Measurements from ENCODE around the gene MAK. TPM values are rescaled to one million over a fixed set of nuclear protein-coding genes. Genes with fewer than 3 reads are reported as not detected.

MAK gene
- total and polyA plus RNA-seq, 2 of the 13 experiments (the other 11 are each of a cell fraction or from before 2014, with no cell fraction given), result 0.04 TPM; not detected in 1

DNA sequence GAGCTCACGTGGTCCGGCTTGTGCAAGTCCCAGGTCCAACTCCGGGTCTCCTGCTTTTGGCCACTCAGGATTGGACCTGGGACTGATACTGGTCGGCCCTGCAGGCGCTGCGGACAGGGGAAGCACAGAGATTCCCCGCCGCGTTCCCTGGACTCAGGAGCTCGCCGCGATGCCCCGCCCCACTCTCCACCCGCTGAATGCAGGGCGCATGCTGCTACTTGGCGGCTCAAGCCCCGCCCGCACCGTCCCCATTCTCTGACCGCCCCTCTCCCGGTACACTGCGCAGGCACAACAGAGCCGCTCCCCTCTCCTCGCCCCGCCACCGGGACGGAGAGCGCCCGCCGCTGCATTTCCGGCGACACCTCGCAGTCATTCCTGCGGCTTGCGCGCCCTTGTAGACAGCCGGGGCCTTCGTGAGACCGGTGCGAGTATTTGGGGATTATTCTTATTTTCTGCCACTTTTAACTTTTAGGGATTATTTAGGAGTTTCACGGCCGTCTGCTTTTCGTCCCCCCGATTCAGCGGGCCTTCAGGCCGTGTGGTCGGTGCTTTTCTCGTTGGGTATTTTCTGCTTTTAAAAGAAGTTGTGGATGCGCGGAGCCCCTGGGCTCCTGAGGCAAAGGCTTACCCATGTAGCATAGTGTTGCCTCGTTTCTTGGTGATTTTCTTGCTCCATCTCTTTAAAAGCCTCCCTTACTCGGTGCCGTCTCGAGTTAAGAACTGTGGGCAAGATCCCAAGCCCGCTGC is 115.3 kb downstream of the MAK start, which contains the start of gene TMEM14C (continued):
- TF ChIP-seq, protein P1, sequence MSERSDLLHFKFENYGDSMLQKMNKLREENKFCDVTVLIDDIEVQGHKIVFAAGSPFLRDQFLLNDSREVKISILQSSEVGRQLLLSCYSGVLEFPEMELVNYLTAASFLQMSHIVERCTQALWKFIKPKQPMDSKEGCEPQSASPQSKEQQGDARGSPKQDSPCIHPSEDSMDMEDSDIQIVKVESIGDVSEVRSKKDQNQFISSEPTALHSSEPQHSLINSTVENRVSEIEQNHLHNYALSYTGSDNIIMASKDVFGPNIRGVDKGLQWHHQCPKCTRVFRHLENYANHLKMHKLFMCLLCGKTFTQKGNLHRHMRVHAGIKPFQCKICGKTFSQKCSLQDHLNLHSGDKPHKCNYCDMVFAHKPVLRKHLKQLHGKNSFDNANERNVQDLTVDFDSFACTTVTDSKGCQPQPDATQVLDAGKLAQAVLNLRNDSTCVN (CRISPR knock-in tag; IDR thresholded peaks at IDR 0.05; ENCODE audit: borderline replicate concordance), result peak; percentile 86
- TF ChIP-seq, protein P2, sequence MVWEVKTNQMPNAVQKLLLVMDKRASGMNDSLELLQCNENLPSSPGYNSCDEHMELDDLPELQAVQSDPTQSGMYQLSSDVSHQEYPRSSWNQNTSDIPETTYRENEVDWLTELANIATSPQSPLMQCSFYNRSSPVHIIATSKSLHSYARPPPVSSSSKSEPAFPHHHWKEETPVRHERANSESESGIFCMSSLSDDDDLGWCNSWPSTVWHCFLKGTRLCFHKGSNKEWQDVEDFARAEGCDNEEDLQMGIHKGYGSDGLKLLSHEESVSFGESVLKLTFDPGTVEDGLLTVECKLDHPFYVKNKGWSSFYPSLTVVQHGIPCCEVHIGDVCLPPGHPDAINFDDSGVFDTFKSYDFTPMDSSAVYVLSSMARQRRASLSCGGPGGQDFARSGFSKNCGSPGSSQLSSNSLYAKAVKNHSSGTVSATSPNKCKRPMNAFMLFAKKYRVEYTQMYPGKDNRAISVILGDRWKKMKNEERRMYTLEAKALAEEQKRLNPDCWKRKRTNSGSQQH (CRISPR knock-in tag; IDR thresholded peaks at IDR 0.05; ENCODE audit: low read depth), result peak; percentile 6; the same call in 1 of the 2 replicates
- TF ChIP-seq KDM5B (CRISPR knock-in tag; IDR thresholded peaks at IDR 0.05; ENCODE audit: borderline replicate concordance) (peak; percentile 78; the same call in 1 of the 2 replicates), PAF1 (CRISPR knock-in tag; IDR thresholded peaks at IDR 0.05) (no peak), ZNF567 (CRISPR knock-in tag; IDR thresholded peaks at IDR 0.05; ENCODE audit: borderline replicate concordance) (peak; percentile 89), ZNF891 (CRISPR knock-in tag; IDR thresholded peaks at IDR 0.05) (0 out of 2 replicates have a peak, but pooled peaks have one; percentile 59), ZNF772 (CRISPR knock-in tag; IDR thresholded peaks at IDR 0.05) (peak; percentile 93), ZNF720 (CRISPR knock-in tag; IDR thresholded peaks at IDR 0.05) (0 out of 2 replicates have a peak, but pooled peaks have one; percentile 54), ERF (CRISPR knock-in tag; IDR thresholded peaks at IDR 0.05) (peak; percentile 96), ZSCAN12 (CRISPR knock-in tag; IDR thresholded peaks at IDR 0.05) (no peak), ZNF546 (CRISPR knock-in tag; conservative IDR thresholded peaks at IDR 0.05) (no peak; the same call in 1 of the 2 replicates), ZNF780A (CRISPR knock-in tag; IDR thresholded peaks at IDR 0.05) (peak; percentile 81; the same call in 1 of the 2 replicates), ZNF879 (CRISPR knock-in tag; IDR thresholded peaks at IDR 0.05) (0 out of 2 replicates have a peak, but pooled peaks have one; percentile 86), MATR3 (CRISPR knock-in tag; IDR thresholded peaks at IDR 0.05) (no peak), ZNF614 (CRISPR knock-in tag; IDR thresholded peaks at IDR 0.05; ENCODE audit: borderline replicate concordance) (peak; percentile 80; the same call in 1 of the 2 replicates)
- TF ChIP-seq, protein P3, sequence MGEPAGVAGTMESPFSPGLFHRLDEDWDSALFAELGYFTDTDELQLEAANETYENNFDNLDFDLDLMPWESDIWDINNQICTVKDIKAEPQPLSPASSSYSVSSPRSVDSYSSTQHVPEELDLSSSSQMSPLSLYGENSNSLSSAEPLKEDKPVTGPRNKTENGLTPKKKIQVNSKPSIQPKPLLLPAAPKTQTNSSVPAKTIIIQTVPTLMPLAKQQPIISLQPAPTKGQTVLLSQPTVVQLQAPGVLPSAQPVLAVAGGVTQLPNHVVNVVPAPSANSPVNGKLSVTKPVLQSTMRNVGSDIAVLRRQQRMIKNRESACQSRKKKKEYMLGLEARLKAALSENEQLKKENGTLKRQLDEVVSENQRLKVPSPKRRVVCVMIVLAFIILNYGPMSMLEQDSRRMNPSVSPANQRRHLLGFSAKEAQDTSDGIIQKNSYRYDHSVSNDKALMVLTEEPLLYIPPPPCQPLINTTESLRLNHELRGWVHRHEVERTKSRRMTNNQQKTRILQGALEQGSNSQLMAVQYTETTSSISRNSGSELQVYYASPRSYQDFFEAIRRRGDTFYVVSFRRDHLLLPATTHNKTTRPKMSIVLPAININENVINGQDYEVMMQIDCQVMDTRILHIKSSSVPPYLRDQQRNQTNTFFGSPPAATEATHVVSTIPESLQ (CRISPR knock-in tag; conservative IDR thresholded peaks at IDR 0.05), result peak; percentile 71; the same call in 1 of the 2 replicates
- TF ChIP-seq, protein P4, sequence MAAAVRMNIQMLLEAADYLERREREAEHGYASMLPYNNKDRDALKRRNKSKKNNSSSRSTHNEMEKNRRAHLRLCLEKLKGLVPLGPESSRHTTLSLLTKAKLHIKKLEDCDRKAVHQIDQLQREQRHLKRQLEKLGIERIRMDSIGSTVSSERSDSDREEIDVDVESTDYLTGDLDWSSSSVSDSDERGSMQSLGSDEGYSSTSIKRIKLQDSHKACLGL (CRISPR knock-in tag; IDR thresholded peaks at IDR 0.05), result peak; percentile 64; the same call in 1 of the 2 replicates
- TF ChIP-seq, protein P5, sequence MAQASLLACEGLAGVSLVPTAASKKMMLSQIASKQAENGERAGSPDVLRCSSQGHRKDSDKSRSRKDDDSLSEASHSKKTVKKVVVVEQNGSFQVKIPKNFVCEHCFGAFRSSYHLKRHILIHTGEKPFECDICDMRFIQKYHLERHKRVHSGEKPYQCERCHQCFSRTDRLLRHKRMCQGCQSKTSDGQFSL (CRISPR knock-in tag; IDR thresholded peaks at IDR 0.05), result peak; percentile 34; the same call in 1 of the 2 replicates
- TF ChIP-seq, protein P6, sequence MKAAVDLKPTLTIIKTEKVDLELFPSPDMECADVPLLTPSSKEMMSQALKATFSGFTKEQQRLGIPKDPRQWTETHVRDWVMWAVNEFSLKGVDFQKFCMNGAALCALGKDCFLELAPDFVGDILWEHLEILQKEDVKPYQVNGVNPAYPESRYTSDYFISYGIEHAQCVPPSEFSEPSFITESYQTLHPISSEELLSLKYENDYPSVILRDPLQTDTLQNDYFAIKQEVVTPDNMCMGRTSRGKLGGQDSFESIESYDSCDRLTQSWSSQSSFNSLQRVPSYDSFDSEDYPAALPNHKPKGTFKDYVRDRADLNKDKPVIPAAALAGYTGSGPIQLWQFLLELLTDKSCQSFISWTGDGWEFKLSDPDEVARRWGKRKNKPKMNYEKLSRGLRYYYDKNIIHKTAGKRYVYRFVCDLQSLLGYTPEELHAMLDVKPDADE (CRISPR knock-in tag; IDR thresholded peaks at IDR 0.05), result 0 out of 2 replicates have a peak, but pooled peaks have one; percentile 29
- TF ChIP-seq, protein P7, sequence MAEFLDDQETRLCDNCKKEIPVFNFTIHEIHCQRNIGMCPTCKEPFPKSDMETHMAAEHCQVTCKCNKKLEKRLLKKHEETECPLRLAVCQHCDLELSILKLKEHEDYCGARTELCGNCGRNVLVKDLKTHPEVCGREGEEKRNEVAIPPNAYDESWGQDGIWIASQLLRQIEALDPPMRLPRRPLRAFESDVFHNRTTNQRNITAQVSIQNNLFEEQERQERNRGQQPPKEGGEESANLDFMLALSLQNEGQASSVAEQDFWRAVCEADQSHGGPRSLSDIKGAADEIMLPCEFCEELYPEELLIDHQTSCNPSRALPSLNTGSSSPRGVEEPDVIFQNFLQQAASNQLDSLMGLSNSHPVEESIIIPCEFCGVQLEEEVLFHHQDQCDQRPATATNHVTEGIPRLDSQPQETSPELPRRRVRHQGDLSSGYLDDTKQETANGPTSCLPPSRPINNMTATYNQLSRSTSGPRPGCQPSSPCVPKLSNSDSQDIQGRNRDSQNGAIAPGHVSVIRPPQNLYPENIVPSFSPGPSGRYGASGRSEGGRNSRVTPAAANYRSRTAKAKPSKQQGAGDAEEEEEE (CRISPR knock-in tag; IDR thresholded peaks at IDR 0.05; ENCODE audit: borderline replicate concordance), result peak; percentile 51; the same call in 1 of the 2 replicates
